Stimulated activated CD4-positive, alpha-beta T cell treated with anti-CD3 and anti-CD28 coated beads, TNF-alpha, amount 100 ng/mL, for 1 hour (primary cell): ENCODE results near the gene DNAAF2.
"Not testable (repeated sequence)": the region's sequence is repeated elsewhere in the genome, so short reads cannot be mapped to it uniquely, and the experiment has no call there.

Experiments
- DNase-seq, 3 donors: peaks; one replicate each; pipeline ENCODE4 v3.0.0-alpha.2; 2020; ENCODE audit warnings: low read depth in 3 of 3, low spot score in 1 of 3

The DNAAF2 gene

GRCh38 chr14:49634547-49635334, at the start of gene DNAAF2:
DNAAF2 (minus strand) TSS chr14:49635244; CDS start chr14:49635149, 95 bp downstream.
- DNase-seq = peak in 2 of 3 donors; percentile 37 to 41

GRCh38 chr14:49679271-49679670, 44.2 kb upstream of the DNAAF2 start:
- DNase-seq = no peak

GRCh38 chr14:49677643-49678042, 42.6 kb upstream of the DNAAF2 start:
- DNase-seq = no peak

GRCh38 chr14:49673586-49673985, 38.5 kb upstream of the DNAAF2 start:
- DNase-seq = no peak

- no peak for DNase-seq
Measured at GRCh38 chr14:49670475-49670874, 35.4 kb upstream of the DNAAF2 start.

GRCh38 chr14:49659526-49660455, 24.7 kb upstream of the DNAAF2 start:
- no peak for DNase-seq

- DNase-seq = not testable (repeated sequence)
Measured at GRCh38 chr14:49657500-49657899, 22.5 kb upstream of the DNAAF2 start.

GRCh38 chr14:49654511-49654910, 19.5 kb upstream of the DNAAF2 start:
- no peak for DNase-seq

GRCh38 chr14:49653508-49653907, 18.5 kb upstream of the DNAAF2 start:
- DNase-seq = no peak

GRCh38 chr14:49642163-49642562, 7.1 kb upstream of the DNAAF2 start:
- DNase-seq = no peak

- no peak for DNase-seq
Measured at GRCh38 chr14:49641697-49642129, 6.7 kb upstream of the DNAAF2 start.

- DNase-seq = no peak
Measured at GRCh38 chr14:49640540-49641417, 5.7 kb upstream of the DNAAF2 start.

- DNase-seq = no peak
Measured at GRCh38 chr14:49637534-49638078, 2.6 kb upstream of the DNAAF2 start.

GRCh38 chr14:49636866-49637265, 1.8 kb upstream of the DNAAF2 start:
- no peak for DNase-seq

- DNase-seq = peak; percentile 85 to 90 (median 88)
Measured at GRCh38 chr14:49633640-49634546, 1.2 kb downstream of the DNAAF2 start.

GRCh38 chr14:49623941-49624839, 10.9 kb downstream of the DNAAF2 start:
- DNase-seq = no peak

- no peak for DNase-seq
Measured at GRCh38 chr14:49623387-49623786, 11.7 kb downstream of the DNAAF2 start.

GRCh38 chr14:49622022-49622607, 12.9 kb downstream of the DNAAF2 start:
- no peak for DNase-seq
